C4-2B (cell line): ENCODE data around the gene CDKN3.

ENCODE experiments used
- CTCF ChIP-seq: fragments of 450-650 bp; conservative IDR thresholded peaks from 2 replicates; pipeline ENCODE4 v1.5.1; 2017; ENCODE audit warnings: mild to moderate bottlenecking
- ZFX ChIP-seq: fragments of 450-650 bp; IDR thresholded peaks from 2 replicates; pipeline ENCODE4 v1.6.1; 2017

- TF ChIP-seq CTCF (no peak), ZFX (no peak)
These were observed 62.3 kb downstream of the CDKN3 start for GRCh38 chr14:54459106-54459505.
